ENCODE measurements around the gene CFHR5.
"Not testable (repeated sequence)": the region's sequence is repeated elsewhere in the genome, so short reads cannot be mapped to it uniquely, and the experiment has no call there.

The CFHR5 gene

GRCh38 chr1:196977278-196977677, at the start of gene CFHR5:
Gene CFHR5 (plus strand): TSS chr1:196977556. CDS start chr1:196977665, 109 bp downstream.
- H3K4me3 ChIP-seq (ENCODE audit: control insufficient read depth, low read depth, low read length) = no peak within 1 kb of the TSS
- TF ChIP-seq, protein P1, sequence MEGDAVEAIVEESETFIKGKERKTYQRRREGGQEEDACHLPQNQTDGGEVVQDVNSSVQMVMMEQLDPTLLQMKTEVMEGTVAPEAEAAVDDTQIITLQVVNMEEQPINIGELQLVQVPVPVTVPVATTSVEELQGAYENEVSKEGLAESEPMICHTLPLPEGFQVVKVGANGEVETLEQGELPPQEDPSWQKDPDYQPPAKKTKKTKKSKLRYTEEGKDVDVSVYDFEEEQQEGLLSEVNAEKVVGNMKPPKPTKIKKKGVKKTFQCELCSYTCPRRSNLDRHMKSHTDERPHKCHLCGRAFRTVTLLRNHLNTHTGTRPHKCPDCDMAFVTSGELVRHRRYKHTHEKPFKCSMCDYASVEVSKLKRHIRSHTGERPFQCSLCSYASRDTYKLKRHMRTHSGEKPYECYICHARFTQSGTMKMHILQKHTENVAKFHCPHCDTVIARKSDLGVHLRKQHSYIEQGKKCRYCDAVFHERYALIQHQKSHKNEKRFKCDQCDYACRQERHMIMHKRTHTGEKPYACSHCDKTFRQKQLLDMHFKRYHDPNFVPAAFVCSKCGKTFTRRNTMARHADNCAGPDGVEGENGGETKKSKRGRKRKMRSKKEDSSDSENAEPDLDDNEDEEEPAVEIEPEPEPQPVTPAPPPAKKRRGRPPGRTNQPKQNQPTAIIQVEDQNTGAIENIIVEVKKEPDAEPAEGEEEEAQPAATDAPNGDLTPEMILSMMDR (IDR thresholded peaks at IDR 0.05; ENCODE audit: control insufficient read depth, insufficient read depth, low read depth, low read length, missing control alignments) = no peak
- DNase-seq (ENCODE audit: low read depth) = no peak

GRCh38 chr1:196932853-196933252, 44.5 kb upstream of the CFHR5 start:
- DNase-seq (ENCODE audit: low read depth); H3K4me3 ChIP-seq (ENCODE audit: control insufficient read depth, low read depth, low read length): not testable (repeated sequence)

GRCh38 chr1:196933531-196934189, 43.7 kb upstream of the CFHR5 start:
- TF ChIP-seq, protein P1 (IDR thresholded peaks at IDR 0.05; ENCODE audit: control insufficient read depth, insufficient read depth, low read depth, low read length, missing control alignments) = no peak
- DNase-seq (ENCODE audit: low read depth) = no peak
- no peak overlapping the region for H3K4me3 ChIP-seq (ENCODE audit: control insufficient read depth, low read depth, low read length)

DNA sequence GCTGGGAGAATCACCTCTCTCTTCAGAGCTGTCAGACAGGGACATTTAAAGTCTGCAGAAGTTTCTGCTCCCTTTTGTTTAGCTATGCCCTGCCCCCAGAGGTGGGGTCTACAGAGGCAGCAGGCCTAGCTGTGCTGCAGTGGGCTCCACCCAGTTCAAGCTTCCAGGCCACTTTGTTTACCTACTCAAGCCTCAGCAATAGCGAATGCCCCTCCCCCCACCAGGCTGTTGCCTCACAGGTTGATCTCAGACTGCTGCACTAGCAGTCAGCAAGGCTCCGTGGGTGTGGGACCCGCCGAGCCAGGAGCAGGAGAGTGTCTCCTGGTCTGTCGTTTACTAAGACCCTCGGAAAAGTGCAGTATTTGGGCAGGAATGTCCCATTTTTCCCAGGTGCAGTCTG, 35.9 kb upstream of the CFHR5 start:
- not testable (repeated sequence) for DNase-seq (ENCODE audit: low read depth); H3K4me3 ChIP-seq (ENCODE audit: control insufficient read depth, low read depth, low read length)

GRCh38 chr1:196943568-196943967, 33.8 kb upstream of the CFHR5 start, which contains the start of gene CFHR2:
Gene CFHR2 (plus strand): TSS chr1:196943738. CDS start chr1:196943881, 143 bp downstream.
- not testable (repeated sequence) for DNase-seq (ENCODE audit: low read depth); H3K4me3 ChIP-seq (ENCODE audit: control insufficient read depth, low read depth, low read length)

DNA sequence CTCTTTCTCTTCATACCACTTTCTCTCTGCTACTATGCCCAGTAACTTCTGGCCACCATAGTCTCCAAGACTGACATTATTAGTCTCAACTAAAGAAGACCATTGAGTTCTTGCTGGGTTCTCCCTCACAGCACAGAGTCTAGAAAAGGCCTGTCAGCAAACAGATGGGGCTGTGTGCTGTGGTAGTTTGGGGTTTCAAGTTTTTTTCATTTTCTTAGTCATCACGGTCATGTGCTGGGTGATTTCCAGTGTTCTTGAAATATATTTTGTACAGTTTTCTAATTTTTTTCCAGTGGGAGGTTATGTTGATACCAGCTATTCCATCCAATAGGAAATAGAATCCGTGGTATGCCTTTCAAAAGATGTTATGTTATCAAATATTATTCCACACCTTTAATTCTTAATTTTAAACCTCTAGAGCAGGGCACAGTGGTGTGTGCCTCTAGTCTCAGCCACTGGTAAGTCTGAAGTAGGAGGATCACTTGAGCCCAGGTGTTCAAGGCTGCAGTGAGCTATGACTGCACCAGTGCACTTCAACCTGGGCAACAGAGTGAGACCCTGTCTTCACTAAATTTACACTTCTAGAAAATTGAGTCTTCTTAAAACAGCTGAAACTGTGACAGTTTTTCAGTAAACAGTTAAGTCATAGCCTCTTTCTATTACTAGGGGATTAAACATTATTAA, 25.5 kb upstream of the CFHR5 start:
- DNase-seq (ENCODE audit: low read depth) = no peak
- TF ChIP-seq, protein P1 (IDR thresholded peaks at IDR 0.05; ENCODE audit: control insufficient read depth, insufficient read depth, low read depth, low read length, missing control alignments) = no peak
- H3K4me3 ChIP-seq (ENCODE audit: control insufficient read depth, low read depth, low read length) = no peak overlapping the region

- TF ChIP-seq, protein P1 (IDR thresholded peaks at IDR 0.05; ENCODE audit: control insufficient read depth, insufficient read depth, low read depth, low read length, missing control alignments) = no peak
- no peak overlapping the region for H3K4me3 ChIP-seq (ENCODE audit: control insufficient read depth, low read depth, low read length)
- DNase-seq (ENCODE audit: low read depth) = no peak
Measured at GRCh38 chr1:196954778-196955177, 22.6 kb upstream of the CFHR5 start.

GRCh38 chr1:196955926-196956325, 21.4 kb upstream of the CFHR5 start:
- TF ChIP-seq, protein P1 (IDR thresholded peaks at IDR 0.05; ENCODE audit: control insufficient read depth, insufficient read depth, low read depth, low read length, missing control alignments) = no peak
- no peak overlapping the region for H3K4me3 ChIP-seq (ENCODE audit: control insufficient read depth, low read depth, low read length)
- no peak for DNase-seq (ENCODE audit: low read depth)
